Adrenal gland (tissue), 12 donors: Measurements from ENCODE around the gene KLC4. TPM values are rescaled to one million over a fixed set of nuclear protein-coding genes. Genes with fewer than 3 reads are reported as not detected.

Source experiments
- DNase-seq, 7 donors: peaks; one replicate each; pipeline ENCODE4 v3.0.0-alpha.2; 2019 to 2020
- H3K27ac ChIP-seq, 5 donors: fragments of 200-600 bp; sonication (generic) in 4 of 5; 1 replicate in 3 of 5; 2 replicates in 2 of 5; pipeline versions ENCODE4 v1.5.1 to v1.8.0; 2016 to 2020; ENCODE audit warnings: mild to moderate bottlenecking in 1 of 5
- H3K27me3 ChIP-seq: fragments of 200-600 bp; 2 replicates; pipeline ENCODE4 v1.8.0; 2021
- H3K36me3 ChIP-seq, 2 donors: fragments of 200-600 bp; replicated peaks in 1 of 2; 1 replicate in 1 of 2; 2 replicates in 1 of 2; pipeline versions ENCODE4 v1.5.1 to v1.8.0; 2018 to 2022
- H3K4me1 ChIP-seq, 2 donors: fragments of 200-600 bp; replicated peaks in 1 of 2; 1 replicate in 1 of 2; 2 replicates in 1 of 2; pipeline versions ENCODE4 v1.5.1 to v1.8.0; 2018 to 2021
- H3K4me3 ChIP-seq, 4 donors: fragments of 200-600 bp; sonication (generic) in 3 of 4; one replicate each; pipeline ENCODE4 v1.5.1; 2016 to 2018
- H3K9me3 ChIP-seq, 3 donors: fragments of 200-600 bp; sonication (generic) in 1 of 3; replicated peaks in 1 of 3; 1 replicate in 2 of 3; 2 replicates in 1 of 3; pipeline versions ENCODE4 v1.5.1 to v1.8.0; 2016 to 2021
- CTCF ChIP-seq, 6 experiments: fragments of 450-650 bp in 4 of 6; fragments of 200-600 bp in 2 of 6; sonication (generic) in 1 of 6; IDR thresholded peaks; 1 replicate in 5 of 6; 2 replicates in 1 of 6; pipeline versions ENCODE4 v1.5.1 to v1.8.0; 2016 to 2021; ENCODE audit warnings: antibody characterized with exemption in 6 of 6, mild to moderate bottlenecking in 2 of 6, moderate library complexity in 1 of 6
- POLR2A ChIP-seq, 2 donors: fragments of 450-650 bp; IDR thresholded peaks; one replicate each; pipeline ENCODE4 v1.6.1; 2017; ENCODE audit warnings: antibody characterized with exemption in 2 of 2, mild to moderate bottlenecking in 2 of 2, moderate library complexity in 1 of 2
- WGBS, 4 donors: extraction: QIAGEN DNeasy Blood & Tissue Kit in 2 of 4; methylation state at CpG; one replicate each; pipeline versions ENCODE4 v1.1.5 to v1.1.7; 2013 to 2017; 5-methylcytosine and 5-hydroxymethylcytosine counted together
- intact Hi-C, 2 donors: fragments of 100-400 bp; cut with DNase I; formaldehyde crosslinking; loops; one replicate each; pipeline versions ENCODE4 v1.14.1 to v1.15.0; 2022 to 2023
- polyA plus RNA-seq, 3 donors: library from polyadenylated mRNA; stranded (reverse); fragments of 200-250 nt in 2 of 3; fragments of 350-450 nt in 1 of 3; fragmentation: Illumina TruSeq in 1 of 3; extraction: RNeasy Lipid Tissue Mini Kit (QIAGEN cat#74804) in 1 of 3; gene quantifications; one replicate each; pipeline ENCODE4 v1.2.3, GENCODE V29; 2013 to 2014
- total RNA-seq, 9 donors: library from RNA; depleted of rRNA in 4 of 9; stranded (reverse); fragments of >200 nt in 4 of 9; fragments of 120-200 nt in 1 of 9; fragmentation: NEBNext Ultra II Directional in 1 of 9; extraction: Animal tissue kit (Norgen Biotek cat#: 25700) in 1 of 9; gene quantifications; one replicate each; pipeline versions ENCODE4 v1.1.0 to v1.2.4, GENCODE V29; 2013 to 2023
- donor health status: healthy with polysubstance abuse.
- donor health status: Bipolar disorder and iron deficiency.
- donor health status: DM: yes; HTN: yes; CAD: no.
- donor health status: DM: no; HTN: no; CAD: no.
- donor health status: DM: no; HTN: no; CAD: no.
- donor health status: DM: yes; HTN: yes; CAD: no.

The KLC4 gene
- total and polyA plus RNA-seq, 12 donors: 14.2 to 84.9 (median 33.9) TPM

- DNase-seq: no peak
- no peak overlapping the region for H3K27ac ChIP-seq
- intact Hi-C loops: no loop called here
- TF ChIP-seq CTCF (IDR thresholded peaks at IDR 0.05) (no peak), POLR2A (IDR thresholded peaks at IDR 0.05) (no peak)
- H3K4me3 ChIP-seq: no peak overlapping the region
- no peaks in the 10 kb centered on the region for H3K27me3 ChIP-seq
- no peaks in the 10 kb centered on the region for H3K9me3 ChIP-seq
- no peaks in the 10 kb centered on the region for H3K4me1 ChIP-seq
- 74 to 77% (median 75%) methylated on average over 13 of the region's 13 CpGs for WGBS, 4 donors
- H3K36me3 ChIP-seq: no peaks in the 10 kb centered on the region
Observed at GRCh38 chr6:43082806-43083655, 23.6 kb downstream of the KLC4 start.

- Histone ChIP-seq H3K4me3 (no peak overlapping the region), H3K4me1 (no peaks in the 10 kb centered on the region), H3K27me3 (no peaks in the 10 kb centered on the region), H3K27ac (no peak overlapping the region), H3K9me3 (no peaks in the 10 kb centered on the region), H3K36me3 (no peaks in the 10 kb centered on the region)
- intact Hi-C loops: no loop called here
- WGBS, 4 donors: 77 to 90% (median 82%) methylated on average over 5 to 8 of the region's 8 CpGs
- no peak for TF ChIP-seq POLR2A (IDR thresholded peaks at IDR 0.05)
- no peak for TF ChIP-seq CTCF (IDR thresholded peaks at IDR 0.05)
- DNase-seq: no peak
Observed at GRCh38 chr6:43086022-43086658, 26.7 kb downstream of the KLC4 start.

GRCh38 chr6:43088654-43089056 lies 29.2 kb downstream of the KLC4 start:
- no peaks in the 10 kb centered on the region for H3K9me3 ChIP-seq
- no peak overlapping the region for H3K4me3 ChIP-seq
- H3K36me3 ChIP-seq: no peaks in the 10 kb centered on the region
- TF ChIP-seq CTCF (IDR thresholded peaks at IDR 0.05): no peak
- no peak for TF ChIP-seq POLR2A (IDR thresholded peaks at IDR 0.05)
- H3K4me1 ChIP-seq: no peaks in the 10 kb centered on the region
- 89 to 97% (median 91%) methylated on average over 4 of the region's 4 CpGs for WGBS, 4 donors
- H3K27ac ChIP-seq: no peak overlapping the region
- intact Hi-C loops: no loop called here
- DNase-seq: no peak
- H3K27me3 ChIP-seq: no peaks in the 10 kb centered on the region

- Histone ChIP-seq H3K4me1 (peaks cover 0 to 6% of the 10 kb centered on the region in 2 donors), H3K4me3 (no peak overlapping the region), H3K9me3 (no peaks in the 10 kb centered on the region), H3K36me3 (no peaks in the 10 kb centered on the region), H3K27ac (no peak overlapping the region), H3K27me3 (no peaks in the 10 kb centered on the region)
- intact Hi-C loops: no loop called here
- no peak for TF ChIP-seq CTCF (IDR thresholded peaks at IDR 0.05)
- TF ChIP-seq POLR2A (IDR thresholded peaks at IDR 0.05): no peak
- 79 to 86% (median 82%) methylated on average over 4 of the region's 4 CpGs for WGBS, 4 donors
- no peak for DNase-seq
Observed at GRCh38 chr6:43089467-43089866, 30.0 kb downstream of the KLC4 start.
